WTC11 (cell line): Measurements from ENCODE around the gene STRA8. TPM values are rescaled to one million over a fixed set of nuclear protein-coding genes. Genes with fewer than 3 reads are reported as not detected.

ENCODE experiments used
- ATAC-seq: fragments of 200-7000 bp; cut with Tn5 transposase; 2 replicates; pipeline ENCODE4 v1.10.0; 2021; ENCODE audit warnings: mild to moderate bottlenecking, moderate library complexity
- CTCF ChIA-PET: fragments of 300-600 bp; sonication (Branson Sonifier 250); formaldehyde crosslinking; loops from one replicate; lab custom pipeline; 2021; ENCODE audit warnings: antibody characterized with exemption; lab: Charles Lee
- POLR2A ChIA-PET: fragments of 350-600 bp; sonication (Branson Sonifier 250); formaldehyde crosslinking; loops from one replicate; lab custom pipeline; 2021; ENCODE audit warnings: antibody characterized with exemption; lab: Charles Lee
- DNase-seq: peaks from one replicate; pipeline ENCODE4 v3.0.0; 2021; ENCODE audit warnings: low spot score
- H3K27ac Mint-ChIP-seq: 2 replicates; pipeline ENCODE4 v1.8.0; 2021; ENCODE audit warnings: mixed read lengths
- H3K27me3 Mint-ChIP-seq: 2 replicates; pipeline ENCODE4 v1.8.0; 2021; ENCODE audit warnings: low read depth, mild to moderate bottlenecking, moderate library complexity, mixed read lengths
- H3K36me3 Mint-ChIP-seq: 2 replicates; pipeline ENCODE4 v1.8.0; 2021; ENCODE audit warnings: mixed read lengths
- H3K4me1 Mint-ChIP-seq: 2 replicates; pipeline ENCODE4 v1.8.0; 2022; ENCODE audit warnings: mixed read lengths
- H3K4me3 Mint-ChIP-seq: 2 replicates; pipeline ENCODE4 v1.8.0; 2021; ENCODE audit warnings: mild to moderate bottlenecking, moderate library complexity, mixed read lengths
- H3K9me3 Mint-ChIP-seq: 2 replicates; pipeline ENCODE4 v1.8.0; 2021; ENCODE audit warnings: mixed read lengths
- ARID4B ChIP-seq: sonication (generic); formaldehyde crosslinking; IDR thresholded peaks from 2 replicates; pipeline ENCODE4 v1.8.0; 2023; ENCODE audit warnings: missing genetic modification reagents, mild to moderate bottlenecking, borderline replicate concordance
- E2F5 ChIP-seq: sonication (generic); formaldehyde crosslinking; IDR thresholded peaks from 2 replicates; pipeline ENCODE4 v1.8.1; 2022; ENCODE audit warnings: mild to moderate bottlenecking, moderate library complexity, missing genetic modification reagents
- GABPB1 ChIP-seq: sonication (generic); formaldehyde crosslinking; IDR thresholded peaks from 2 replicates; pipeline ENCODE4 v1.8.1; 2023; ENCODE audit warnings: mild to moderate bottlenecking, missing genetic modification reagents
- GTF2I ChIP-seq: fragments of 250-450 bp; sonication (Bioruptor Pico); conservative IDR thresholded peaks from 2 replicates; pipeline ENCODE4 v1.4.0; 2021; ENCODE audit warnings: mild to moderate bottlenecking
- JUN ChIP-seq: sonication (generic); formaldehyde crosslinking; IDR thresholded peaks from 2 replicates; pipeline ENCODE4 v1.8.0; 2023; ENCODE audit warnings: mild to moderate bottlenecking, missing genetic modification reagents
- KAT7 ChIP-seq: sonication (generic); formaldehyde crosslinking; IDR thresholded peaks from 2 replicates; pipeline ENCODE4 v1.8.1; 2023; ENCODE audit warnings: missing genetic modification reagents, mild to moderate bottlenecking, borderline replicate concordance
- OVOL2 ChIP-seq: fragments of 250-450 bp; sonication (Bioruptor Pico); IDR thresholded peaks from 2 replicates; pipeline ENCODE4 v1.9.0; 2021; ENCODE audit warnings: mild to moderate bottlenecking, borderline replicate concordance
- PRDM15 ChIP-seq: sonication (generic); formaldehyde crosslinking; IDR thresholded peaks from 2 replicates; pipeline ENCODE4 v1.8.0; 2022; ENCODE audit warnings: missing genetic modification reagents
- SP1 ChIP-seq: sonication (generic); formaldehyde crosslinking; conservative IDR thresholded peaks from 2 replicates; pipeline ENCODE4 v1.8.1; 2022; ENCODE audit warnings: missing genetic modification reagents
- ZBTB21 ChIP-seq: sonication (generic); formaldehyde crosslinking; IDR thresholded peaks from 2 replicates; pipeline ENCODE4 v1.8.1; 2023; ENCODE audit warnings: mild to moderate bottlenecking, missing genetic modification reagents, borderline replicate concordance
- ZNF263 ChIP-seq: sonication (generic); formaldehyde crosslinking; IDR thresholded peaks from 2 replicates; pipeline ENCODE4 v1.8.1; 2022; ENCODE audit warnings: low read depth, mild to moderate bottlenecking, moderate library complexity, missing genetic modification reagents
- total RNA-seq: library from RNA; stranded (reverse); gene quantifications from 3 replicates; pipeline ENCODE4 v1.2.3, GENCODE V29; 2021
- TF ChIP-seq, protein P1 (sequence below): sonication (generic); formaldehyde crosslinking; IDR thresholded peaks from 2 replicates; pipeline ENCODE4 v1.8.1; 2023; ENCODE audit warnings: mild to moderate bottlenecking, moderate library complexity, missing genetic modification reagents
- TF ChIP-seq, protein P2 (sequence below): sonication (generic); formaldehyde crosslinking; IDR thresholded peaks from 2 replicates; pipeline ENCODE4 v1.8.1; 2022; ENCODE audit warnings: missing genetic modification reagents, borderline replicate concordance

Gene STRA8
- total RNA-seq, 1 experiment from 2014 or later = not detected

DNA sequence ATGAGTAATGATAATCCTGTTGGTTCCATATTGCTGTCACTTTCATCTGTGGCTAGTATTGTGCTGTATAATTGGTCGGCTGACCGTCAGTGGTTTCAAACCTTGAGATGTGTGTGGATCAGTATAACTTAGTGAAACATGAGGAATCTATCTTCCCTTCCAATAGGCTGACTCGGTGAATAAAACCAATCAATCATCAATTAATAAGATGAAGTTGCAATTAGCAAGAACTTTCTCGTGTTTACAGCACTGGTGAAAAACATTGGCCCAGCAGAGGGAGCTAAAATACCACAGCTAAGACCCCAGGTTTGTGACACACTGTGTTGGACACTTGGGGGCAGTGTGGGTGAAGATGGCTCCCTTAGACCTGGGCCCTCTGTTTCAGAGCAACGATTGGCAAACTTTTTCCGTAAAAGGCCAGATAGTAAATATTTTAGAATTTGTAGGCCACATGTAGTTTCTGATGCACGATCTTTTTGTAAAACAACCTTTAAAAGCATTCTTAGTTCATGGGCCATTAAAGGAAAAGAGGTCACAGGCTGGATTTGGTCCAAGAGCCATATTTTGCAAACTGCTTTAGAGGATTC lies 47.8 kb downstream of the STRA8 start (continued):
- TF ChIP-seq PRDM15 (CRISPR knock-in tag) (no peak), SP1 (CRISPR knock-in tag) (0 out of 2 replicates have a peak, but pooled peaks have one; percentile 7), JUN (CRISPR knock-in tag) (no peak)
- TF ChIP-seq, protein P1, sequence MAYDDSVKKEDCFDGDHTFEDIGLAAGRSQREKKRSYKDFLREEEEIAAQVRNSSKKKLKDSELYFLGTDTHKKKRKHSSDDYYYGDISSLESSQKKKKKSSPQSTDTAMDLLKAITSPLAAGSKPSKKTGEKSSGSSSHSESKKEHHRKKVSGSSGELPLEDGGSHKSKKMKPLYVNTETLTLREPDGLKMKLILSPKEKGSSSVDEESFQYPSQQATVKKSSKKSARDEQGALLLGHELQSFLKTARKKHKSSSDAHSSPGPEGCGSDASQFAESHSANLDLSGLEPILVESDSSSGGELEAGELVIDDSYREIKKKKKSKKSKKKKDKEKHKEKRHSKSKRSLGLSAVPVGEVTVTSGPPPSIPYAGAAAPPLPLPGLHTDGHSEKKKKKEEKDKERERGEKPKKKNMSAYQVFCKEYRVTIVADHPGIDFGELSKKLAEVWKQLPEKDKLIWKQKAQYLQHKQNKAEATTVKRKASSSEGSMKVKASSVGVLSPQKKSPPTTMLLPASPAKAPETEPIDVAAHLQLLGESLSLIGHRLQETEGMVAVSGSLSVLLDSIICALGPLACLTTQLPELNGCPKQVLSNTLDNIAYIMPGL (CRISPR knock-in tag) = 0 out of 2 replicates have a peak, but pooled peaks have one; percentile 64
- TF ChIP-seq, all 79 proteins: peak for 4

DNA sequence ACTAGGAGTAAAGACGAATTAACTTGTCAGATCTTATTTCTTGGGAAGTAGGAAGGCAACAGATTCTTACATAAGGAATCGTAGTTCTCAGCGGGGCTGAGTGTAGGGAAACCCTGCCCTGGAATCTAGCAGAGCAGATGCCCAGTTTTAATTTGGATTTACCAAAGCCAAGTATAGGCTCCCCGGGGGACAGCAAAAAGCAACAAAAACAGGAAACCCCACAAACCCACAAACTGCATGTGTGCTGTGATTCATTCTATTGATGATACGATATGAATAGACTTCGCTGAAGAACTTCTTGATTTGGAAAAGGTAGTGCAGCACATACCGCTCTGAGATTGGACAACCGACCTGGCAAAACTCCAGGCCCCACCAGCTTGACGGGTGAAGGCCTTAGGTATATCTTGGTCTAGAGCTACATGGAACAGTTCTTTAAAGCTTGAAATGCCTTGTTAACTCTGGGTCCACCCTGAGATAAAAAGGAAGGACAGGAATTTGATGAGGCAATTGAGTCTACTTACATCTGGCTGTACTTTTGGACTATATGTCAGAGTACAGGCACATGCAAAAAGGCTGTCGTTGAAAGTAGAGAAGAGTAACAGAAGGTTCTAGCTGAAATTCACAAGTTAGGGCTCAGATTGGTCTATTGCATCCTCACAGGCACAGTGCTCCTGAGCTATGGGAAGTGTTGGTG lies 49.1 kb downstream of the STRA8 start:
- Mint-ChIP-seq H3K36me3 (no peaks in the 10 kb centered on the region), H3K27ac (no peak overlapping the region), H3K27me3 (no peaks in the 10 kb centered on the region; the same call in 1 of the 2 replicates), H3K4me3 (no peak overlapping the region), H3K4me1 (no peaks in the 10 kb centered on the region), H3K9me3 (no peaks in the 10 kb centered on the region)
- POLR2A ChIA-PET = interaction anchor here (0.6 kb wide), 1 partner anchor 1187 kb away, joined by 3 read pairs; no protein-coding TSS in a partner anchor
- ATAC-seq = no peak
- TF ChIP-seq KAT7 = no peak
- TF ChIP-seq ZBTB21 (CRISPR knock-in tag) = no peak
- TF ChIP-seq E2F5 (CRISPR knock-in tag) = no peak
- no peak for TF ChIP-seq GTF2I (CRISPR knock-in tag)
- TF ChIP-seq ZNF263 = no peak
- TF ChIP-seq, protein P2, sequence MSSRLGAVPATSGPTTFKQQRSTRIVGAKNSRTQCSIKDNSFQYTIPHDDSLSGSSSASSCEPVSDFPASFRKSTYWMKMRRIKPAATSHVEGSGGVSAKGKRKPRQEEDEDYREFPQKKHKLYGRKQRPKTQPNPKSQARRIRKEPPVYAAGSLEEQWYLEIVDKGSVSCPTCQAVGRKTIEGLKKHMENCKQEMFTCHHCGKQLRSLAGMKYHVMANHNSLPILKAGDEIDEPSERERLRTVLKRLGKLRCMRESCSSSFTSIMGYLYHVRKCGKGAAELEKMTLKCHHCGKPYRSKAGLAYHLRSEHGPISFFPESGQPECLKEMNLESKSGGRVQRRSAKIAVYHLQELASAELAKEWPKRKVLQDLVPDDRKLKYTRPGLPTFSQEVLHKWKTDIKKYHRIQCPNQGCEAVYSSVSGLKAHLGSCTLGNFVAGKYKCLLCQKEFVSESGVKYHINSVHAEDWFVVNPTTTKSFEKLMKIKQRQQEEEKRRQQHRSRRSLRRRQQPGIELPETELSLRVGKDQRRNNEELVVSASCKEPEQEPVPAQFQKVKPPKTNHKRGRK (CRISPR knock-in tag) = no peak
- no peak for TF ChIP-seq GABPB1
- no peak for TF ChIP-seq OVOL2 (CRISPR knock-in tag)
- TF ChIP-seq ARID4B (CRISPR knock-in tag) = no peak
- DNase-seq = no peak
- CTCF ChIA-PET = interaction anchor here (0.5 to 2.5 kb wide), 6 partner anchors 9 to 211 kb away, joined by 3 to 62 read pairs (median 4); no protein-coding TSS in a partner anchor
